OCI-LY7 (cell line): ENCODE data around the gene ARHGAP42. TPM values are rescaled to one million over a fixed set of nuclear protein-coding genes. Genes with fewer than 3 reads are reported as not detected.
A peak's percentile ranks its signal among the peaks of the same experiment; 100 is the strongest.

Experiments used
- BruUV-seq: library from RNA; stranded (reverse); fragments of 400-500 nt; replicated peaks from 2 replicates; lab custom pipeline; 2021; lab: Mats Ljungman, UMichigan
- CTCF ChIA-PET: fragments of 300-600 bp; sonication (Branson Sonifier 250); formaldehyde crosslinking; loops from one replicate; lab custom pipeline; 2022; ENCODE audit warnings: antibody characterized with exemption; ENCODE audit not compliant: unreplicated experiment; lab: Charles Lee
- POLR2A ChIA-PET: fragments of 300-600 bp; sonication (Branson Sonifier 250); formaldehyde crosslinking; loops from one replicate; lab custom pipeline; 2022; ENCODE audit warnings: antibody characterized with exemption; lab: Charles Lee
- DNase-seq: peaks from one replicate; pipeline ENCODE4 v3.0.0-alpha.2; 2015; ENCODE audit warnings: low spot score
- H2AFZ ChIP-seq: fragments of 200-600 bp; sonication (generic), shearing (Covaris generic); 2 replicates; pipeline ENCODE4 v1.6.1; 2014; ENCODE audit warnings: mild to moderate bottlenecking, antibody characterized with exemption, low read length, moderate library complexity
- H3K27ac ChIP-seq: fragments of 200-600 bp; sonication (generic); 2 replicates; pipeline ENCODE4 v1.5.1; 2014; ENCODE audit warnings: mixed run types, low read depth, mild to moderate bottlenecking, moderate library complexity, low read length, inconsistent platforms; ENCODE audit not compliant: poor library complexity, severe bottlenecking
- H3K36me3 ChIP-seq: fragments of 200-600 bp; sonication (generic); 2 replicates; pipeline ENCODE4 v1.6.1; 2014; ENCODE audit warnings: mild to moderate bottlenecking, antibody characterized with exemption, low read length, moderate library complexity, mixed read lengths; ENCODE audit not compliant: insufficient read depth
- H3K4me1 ChIP-seq: fragments of 200-600 bp; sonication (generic); 2 replicates; pipeline ENCODE4 v1.5.1; 2014; ENCODE audit warnings: mild to moderate bottlenecking, low read length; ENCODE audit not compliant: insufficient read depth, poor library complexity, severe bottlenecking
- H3K4me2 ChIP-seq: fragments of 200-600 bp; sonication (generic); 2 replicates; pipeline ENCODE4 v1.6.1; 2014; ENCODE audit warnings: mild to moderate bottlenecking, low read length
- H3K4me3 ChIP-seq: fragments of 200-600 bp; sonication (generic); 2 replicates; pipeline ENCODE4 v1.5.1; 2014; ENCODE audit warnings: mild to moderate bottlenecking, low read depth, low read length; ENCODE audit not compliant: poor library complexity, severe bottlenecking
- H3K79me2 ChIP-seq: fragments of 200-600 bp; sonication (generic); 2 replicates; pipeline ENCODE4 v1.6.1; 2016; ENCODE audit warnings: low read depth, mild to moderate bottlenecking, low read length, moderate library complexity, mixed read lengths; ENCODE audit not compliant: insufficient read depth
- H3K9me2 ChIP-seq: fragments of 200-600 bp; sonication (generic); 2 replicates; pipeline ENCODE4 v1.6.1; 2016; ENCODE audit warnings: mild to moderate bottlenecking, low read length, mixed read lengths; ENCODE audit not compliant: insufficient read depth
- H3K9me3 ChIP-seq: fragments of 200-600 bp; sonication (generic); 2 replicates; pipeline ENCODE4 v1.6.1; 2014; ENCODE audit warnings: mild to moderate bottlenecking, mixed run types, low read length, mixed read lengths
- H4K20me1 ChIP-seq: fragments of 200-600 bp; sonication (generic); 2 replicates; pipeline ENCODE4 v1.6.1; 2014; ENCODE audit warnings: mild to moderate bottlenecking, antibody characterized with exemption, low read length, moderate library complexity, mixed read lengths; ENCODE audit not compliant: insufficient read depth
- EZH2phosphoT487 ChIP-seq: fragments of 200-600 bp; sonication (generic); IDR thresholded peaks from 2 replicates; pipeline ENCODE4 v1.6.1; 2018; ENCODE audit warnings: low read depth, borderline replicate concordance, mild to moderate bottlenecking, mixed run types, antibody characterized with exemption, low read length, moderate library complexity, mixed read lengths
- intact Hi-C: fragments of 100-400 bp; cut with micrococcal nuclease; formaldehyde crosslinking; loops from one replicate; pipeline ENCODE4 v1.10.0; 2022; ENCODE audit not compliant: unreplicated experiment
- total RNA-seq, 2 experiments: library from RNA; depleted of rRNA in 1 of 2; stranded (reverse); fragments of >200 nt in 1 of 2; shearing (Covaris generic) in 1 of 2; gene quantifications; 2 replicates each; pipeline ENCODE4 v1.2.3, GENCODE V29; 2014 to 2022
- TF ChIP-seq, protein P1 (sequence below): fragments of 200-600 bp; sonication (generic); conservative IDR thresholded peaks from 2 replicates; pipeline ENCODE4 v1.5.1; 2014; ENCODE audit warnings: mild to moderate bottlenecking, antibody characterized with exemption, low read length, moderate library complexity, mixed read lengths

ARHGAP42 gene
- total RNA-seq, 2 experiments from 2014 or later = not detected

DNA sequence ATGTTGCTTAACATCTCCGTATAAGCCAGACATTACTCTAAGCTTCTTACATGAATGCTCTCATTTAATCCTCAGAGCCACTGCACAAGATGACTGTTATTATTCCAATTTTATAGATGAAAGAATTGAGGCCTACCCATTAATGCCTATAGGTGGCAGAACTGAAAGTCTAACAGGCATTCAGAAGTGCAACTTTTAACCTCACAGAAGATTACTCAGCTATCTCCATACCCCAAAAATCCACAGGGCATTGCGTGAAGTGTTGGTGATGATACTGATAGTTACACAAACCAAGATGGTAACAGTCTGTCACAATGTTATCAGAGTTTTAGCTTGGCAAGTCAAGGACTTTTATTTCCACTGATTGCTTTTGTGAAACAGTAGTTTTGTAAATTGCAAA is 130.5 kb downstream of the ARHGAP42 start:
- BruUV-seq = no TSS peak
- Histone ChIP-seq H3K36me3 (no peaks in the 10 kb centered on the region), H3K9me2 (no peaks in the 10 kb centered on the region), H3K4me1 (no peaks in the 10 kb centered on the region), H3K27ac (no peak overlapping the region), H3K9me3 (no peaks in the 10 kb centered on the region), H3K4me3 (no peak overlapping the region), H3K4me2 (no peak overlapping the region), H4K20me1 (no peaks in the 10 kb centered on the region), H2AFZ (no peak overlapping the region), H3K79me2 (no peaks in the 10 kb centered on the region)
- TF ChIP-seq, protein P1, sequence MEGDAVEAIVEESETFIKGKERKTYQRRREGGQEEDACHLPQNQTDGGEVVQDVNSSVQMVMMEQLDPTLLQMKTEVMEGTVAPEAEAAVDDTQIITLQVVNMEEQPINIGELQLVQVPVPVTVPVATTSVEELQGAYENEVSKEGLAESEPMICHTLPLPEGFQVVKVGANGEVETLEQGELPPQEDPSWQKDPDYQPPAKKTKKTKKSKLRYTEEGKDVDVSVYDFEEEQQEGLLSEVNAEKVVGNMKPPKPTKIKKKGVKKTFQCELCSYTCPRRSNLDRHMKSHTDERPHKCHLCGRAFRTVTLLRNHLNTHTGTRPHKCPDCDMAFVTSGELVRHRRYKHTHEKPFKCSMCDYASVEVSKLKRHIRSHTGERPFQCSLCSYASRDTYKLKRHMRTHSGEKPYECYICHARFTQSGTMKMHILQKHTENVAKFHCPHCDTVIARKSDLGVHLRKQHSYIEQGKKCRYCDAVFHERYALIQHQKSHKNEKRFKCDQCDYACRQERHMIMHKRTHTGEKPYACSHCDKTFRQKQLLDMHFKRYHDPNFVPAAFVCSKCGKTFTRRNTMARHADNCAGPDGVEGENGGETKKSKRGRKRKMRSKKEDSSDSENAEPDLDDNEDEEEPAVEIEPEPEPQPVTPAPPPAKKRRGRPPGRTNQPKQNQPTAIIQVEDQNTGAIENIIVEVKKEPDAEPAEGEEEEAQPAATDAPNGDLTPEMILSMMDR = 0 out of 2 replicates have a peak, but pooled peaks have one; percentile 16
- no peak for TF ChIP-seq EZH2phosphoT487
- DNase-seq = no peak
- intact Hi-C loops = no loop called here
- ChIA-PET CTCF (no interaction called here), POLR2A (interaction anchor here (0.5 kb wide), 1 partner anchor 9 kb away, joined by 8 read pairs; no protein-coding TSS in a partner anchor)

DNA sequence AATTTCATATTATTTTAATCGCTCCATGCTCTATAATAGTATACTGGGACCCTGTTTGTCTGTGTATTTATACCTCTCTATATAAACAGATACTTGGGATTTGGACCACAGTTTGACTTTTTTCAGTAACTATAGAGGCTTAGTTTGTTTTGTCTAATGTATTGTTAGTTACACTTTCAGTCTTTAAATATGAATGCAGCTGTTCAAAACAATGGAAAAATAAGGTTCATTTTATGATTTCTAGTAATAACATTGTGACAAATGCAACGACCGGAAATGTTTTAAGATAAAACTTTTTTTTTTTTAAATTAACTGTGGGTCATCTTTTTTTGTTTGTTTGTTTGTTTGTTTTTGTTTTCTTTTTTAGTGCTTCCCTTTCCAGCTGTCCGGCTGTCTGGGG is 133.5 kb downstream of the ARHGAP42 start:
- H3K4me2 ChIP-seq = no peak overlapping the region
- no peak for TF ChIP-seq EZH2phosphoT487
- TF ChIP-seq, protein P1 = no peak
- no peak overlapping the region for H2AFZ ChIP-seq
- no peaks in the 10 kb centered on the region for H4K20me1 ChIP-seq
- ChIA-PET POLR2A (interaction anchor here (0.6 to 1.0 kb wide), 2 partner anchors 28 to 201 kb away, joined by 3 to 5 read pairs; no protein-coding TSS in a partner anchor), CTCF (no interaction called here)
- no peaks in the 10 kb centered on the region for H3K36me3 ChIP-seq
- BruUV-seq = no TSS peak
- H3K9me2 ChIP-seq = no peaks in the 10 kb centered on the region
- H3K4me1 ChIP-seq = no peaks in the 10 kb centered on the region
- no peak for DNase-seq
- H3K79me2 ChIP-seq = no peaks in the 10 kb centered on the region
- no peak overlapping the region for H3K4me3 ChIP-seq
- intact Hi-C loops = no loop called here
- no peaks in the 10 kb centered on the region for H3K9me3 ChIP-seq
- no peak overlapping the region for H3K27ac ChIP-seq

DNA sequence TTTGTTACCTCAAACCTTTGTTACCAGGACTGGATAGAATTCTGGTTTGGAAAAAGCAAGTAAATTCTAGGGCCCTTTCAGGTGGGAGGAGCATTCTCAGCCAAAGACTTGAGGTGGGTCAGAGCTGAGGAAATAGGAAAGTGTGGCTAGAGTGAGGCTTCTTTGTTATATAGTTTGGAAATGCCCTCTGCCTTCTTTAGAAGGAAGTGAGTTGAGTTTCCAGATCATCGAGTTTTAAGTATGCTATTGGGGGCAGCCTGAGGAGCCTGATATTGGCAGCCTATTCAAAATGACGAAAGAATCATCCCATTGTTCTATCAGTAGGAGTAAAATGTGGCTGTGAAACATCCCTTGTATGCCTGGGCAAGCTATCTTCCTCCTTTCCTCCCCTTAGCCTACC is 134.1 kb downstream of the ARHGAP42 start:
- H3K4me3 ChIP-seq = no peak overlapping the region
- no peaks in the 10 kb centered on the region for H3K79me2 ChIP-seq
- no peaks in the 10 kb centered on the region for H3K9me3 ChIP-seq
- H2AFZ ChIP-seq = no peak overlapping the region
- H3K4me1 ChIP-seq = no peaks in the 10 kb centered on the region
- POLR2A ChIA-PET = interaction anchor here (0.6 kb wide), 1 partner anchor 200 kb away, joined by 3 read pairs; no protein-coding TSS in a partner anchor
- DNase-seq = no peak
- intact Hi-C loops = no loop called here
- H3K27ac ChIP-seq = no peak overlapping the region
- H3K9me2 ChIP-seq = no peaks in the 10 kb centered on the region
- no peaks in the 10 kb centered on the region for H3K36me3 ChIP-seq
- BruUV-seq = no TSS peak
- no peak overlapping the region for H3K4me2 ChIP-seq
- H4K20me1 ChIP-seq = no peaks in the 10 kb centered on the region
- CTCF ChIA-PET = no interaction called here
- TF ChIP-seq, protein P1 = no peak
- TF ChIP-seq EZH2phosphoT487 = no peak
